Measurements from ENCODE around the gene TCF19.
"Not testable (repeated sequence)": the region's sequence is repeated elsewhere in the genome, so short reads cannot be mapped to it uniquely, and the experiment has no call there.

The TCF19 gene

DNA sequence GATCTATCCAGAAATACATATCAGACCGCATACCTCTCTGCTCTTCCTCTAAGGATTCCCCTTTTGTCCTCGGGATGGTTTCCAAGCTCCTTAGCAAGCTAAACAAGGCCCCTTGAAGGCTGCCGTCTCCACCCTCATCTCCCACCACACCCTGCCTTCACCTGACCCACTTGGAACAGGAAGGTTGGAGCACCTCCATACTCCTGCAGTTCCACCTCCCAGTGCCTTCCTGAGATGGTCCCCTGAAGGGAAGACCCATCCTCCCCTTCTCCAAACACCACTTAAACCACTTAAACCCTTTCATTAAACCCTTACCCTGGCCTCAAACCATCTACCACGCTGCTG, 20.6 kb downstream of the TCF19 start:
- no peak for DNase-seq (ENCODE audit: low read depth in 3 of 3, low spot score in 1 of 3)

- no peak for DNase-seq (ENCODE audit: low read depth in 3 of 3, low spot score in 1 of 3)
Observed at GRCh38 chr6:31179896-31180295, 21.5 kb downstream of the TCF19 start.

DNA sequence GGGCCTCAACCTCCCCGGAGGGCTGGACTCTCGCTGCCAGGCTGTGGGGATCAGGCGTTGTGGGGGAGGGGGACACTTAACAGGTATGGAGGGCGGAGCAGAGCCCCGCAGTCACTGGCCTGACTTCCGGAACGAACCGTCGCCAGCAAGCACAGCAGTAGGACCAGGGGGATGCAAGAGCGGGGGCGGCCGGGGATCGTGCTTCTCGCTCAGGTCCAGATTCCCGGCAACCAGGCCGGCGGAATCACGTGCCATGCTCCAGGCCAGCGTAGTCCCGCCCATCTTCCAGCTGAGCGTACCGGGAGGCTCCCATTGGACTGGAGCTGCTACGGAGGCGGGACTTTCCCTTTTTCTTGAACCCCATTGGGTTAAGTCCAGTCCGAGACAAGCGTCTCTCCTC, 22.1 kb downstream of the TCF19 start:
- no peak for DNase-seq (ENCODE audit: low read depth in 3 of 3, low spot score in 1 of 3)

GRCh38 chr6:31183287-31183686, 24.9 kb downstream of the TCF19 start:
- DNase-seq (ENCODE audit: low read depth in 3 of 3, low spot score in 1 of 3) = not testable (repeated sequence)

DNA sequence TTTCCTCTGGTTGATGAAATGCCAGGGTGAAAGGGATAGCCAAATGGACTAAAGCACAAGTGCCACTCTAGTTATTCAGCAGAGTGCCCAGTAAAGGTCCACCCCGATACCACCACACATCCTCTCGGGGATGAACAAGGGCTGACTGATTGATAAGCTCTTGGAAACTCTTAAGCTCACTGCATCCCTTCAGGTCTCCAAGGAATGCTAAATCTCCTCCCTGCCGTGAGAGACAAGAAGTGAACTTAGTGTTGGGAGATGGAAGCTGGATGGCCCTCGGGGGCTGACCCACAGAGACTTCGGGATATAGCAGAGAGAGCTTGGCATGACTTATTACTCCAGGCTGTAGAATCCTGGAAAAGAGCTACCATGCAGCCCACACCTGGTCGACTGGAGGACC, 25.5 kb downstream of the TCF19 start:
- DNase-seq (ENCODE audit: low read depth in 3 of 3, low spot score in 1 of 3) = not testable (repeated sequence)

GRCh38 chr6:31185695-31186051, 27.3 kb downstream of the TCF19 start:
- not testable (repeated sequence) for DNase-seq (ENCODE audit: low read depth in 3 of 3, low spot score in 1 of 3)

DNA sequence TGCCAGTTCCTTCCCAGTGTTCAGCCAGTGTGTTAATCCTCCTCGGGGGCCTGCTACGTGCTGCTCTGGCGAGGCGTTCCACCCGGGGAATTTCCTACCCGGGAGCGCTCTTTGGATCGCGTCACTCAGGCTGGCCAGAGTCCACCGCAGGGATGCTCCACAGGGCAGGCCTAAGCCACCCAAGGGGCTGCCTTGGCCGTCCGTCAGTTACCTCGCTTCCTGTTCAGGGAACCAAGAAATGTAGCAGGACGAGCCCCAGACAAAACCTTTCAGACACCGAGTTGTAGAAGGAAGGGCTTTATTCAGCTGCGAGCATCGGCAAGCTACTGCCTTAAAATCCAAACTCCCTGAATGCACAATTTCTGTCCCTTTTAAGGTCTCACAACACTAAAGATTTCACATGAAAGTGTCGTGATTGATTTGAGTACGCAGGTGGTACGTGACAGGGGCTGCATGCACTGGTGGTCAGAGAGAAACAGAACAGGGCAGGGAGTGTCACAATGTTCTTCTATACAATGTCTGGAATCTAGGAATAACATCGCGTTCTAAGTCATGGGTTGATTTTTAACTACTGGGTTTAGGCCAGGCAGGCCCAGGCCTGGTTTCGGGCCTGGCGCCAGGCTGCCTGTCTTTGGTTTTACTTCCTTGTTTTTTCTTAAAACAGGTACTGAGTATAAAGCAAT, 27.8 kb downstream of the TCF19 start:
- DNase-seq (ENCODE audit: low read depth in 3 of 3, low spot score in 1 of 3) = no peak

DNA sequence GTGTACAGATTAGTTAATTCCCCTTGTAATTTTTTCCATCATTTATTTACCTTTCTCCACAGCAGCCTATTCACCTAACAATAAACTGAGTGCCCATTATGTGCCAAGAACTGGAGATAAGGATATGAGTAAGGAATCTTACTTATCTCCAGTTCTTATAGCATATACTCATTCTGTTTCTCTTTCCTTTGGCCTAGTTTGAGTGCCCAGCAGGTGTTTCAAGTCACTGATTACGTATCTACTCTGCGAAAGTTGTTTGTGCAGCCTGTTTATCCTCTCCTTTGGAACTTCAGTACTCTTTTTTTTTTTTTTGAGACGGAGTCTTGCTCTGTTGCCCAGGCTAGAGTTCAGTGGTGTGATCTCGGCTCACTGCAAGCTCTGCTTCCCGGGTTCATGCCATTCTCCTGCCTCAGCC, 29.4 kb downstream of the TCF19 start:
- no peak for DNase-seq (ENCODE audit: low read depth in 3 of 3, low spot score in 1 of 3)

- DNase-seq (ENCODE audit: low read depth in 3 of 3, low spot score in 1 of 3) = not testable (repeated sequence)
Observed at GRCh38 chr6:31189223-31189622, 30.8 kb downstream of the TCF19 start.

- DNase-seq (ENCODE audit: low read depth in 3 of 3, low spot score in 1 of 3) = no peak
Observed at GRCh38 chr6:31190488-31190887, 32.1 kb downstream of the TCF19 start.

DNA sequence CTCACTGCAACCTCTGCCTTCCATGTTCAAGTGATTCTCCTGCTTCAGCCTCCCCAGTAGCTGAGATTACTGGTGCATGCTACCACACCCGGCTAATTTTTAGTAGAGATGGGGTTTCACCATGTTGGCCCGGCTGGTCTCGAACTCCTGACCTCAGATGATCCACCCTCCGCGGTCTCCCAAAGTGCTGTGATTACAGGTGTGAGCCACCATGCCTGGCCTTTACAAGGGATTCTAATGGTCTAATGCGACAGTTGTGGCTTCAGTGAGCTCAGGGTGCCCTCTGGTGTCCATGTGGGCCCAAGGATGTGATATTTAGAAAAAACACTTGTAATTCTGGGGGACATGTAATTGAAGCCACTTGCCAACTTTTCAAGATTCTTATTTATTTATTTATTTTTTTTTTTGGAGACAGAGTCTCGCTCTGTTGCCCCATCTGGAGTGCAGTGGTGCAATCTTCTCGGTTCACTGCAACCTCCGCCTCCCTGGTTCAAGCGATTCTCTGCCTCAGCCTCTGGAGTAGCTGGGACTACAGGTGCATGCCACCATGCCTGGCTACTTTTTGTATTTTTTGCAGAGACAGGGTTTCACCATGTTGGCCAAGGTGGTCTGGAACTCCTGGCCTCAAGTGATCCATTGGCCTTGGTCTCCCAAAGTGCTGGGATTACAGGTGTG, 34.2 kb downstream of the TCF19 start:
- not testable (repeated sequence) for DNase-seq (ENCODE audit: low read depth in 3 of 3, low spot score in 1 of 3)

GRCh38 chr6:31193206-31193605, 34.8 kb downstream of the TCF19 start:
- no peak for DNase-seq (ENCODE audit: low read depth in 3 of 3, low spot score in 1 of 3)

DNA sequence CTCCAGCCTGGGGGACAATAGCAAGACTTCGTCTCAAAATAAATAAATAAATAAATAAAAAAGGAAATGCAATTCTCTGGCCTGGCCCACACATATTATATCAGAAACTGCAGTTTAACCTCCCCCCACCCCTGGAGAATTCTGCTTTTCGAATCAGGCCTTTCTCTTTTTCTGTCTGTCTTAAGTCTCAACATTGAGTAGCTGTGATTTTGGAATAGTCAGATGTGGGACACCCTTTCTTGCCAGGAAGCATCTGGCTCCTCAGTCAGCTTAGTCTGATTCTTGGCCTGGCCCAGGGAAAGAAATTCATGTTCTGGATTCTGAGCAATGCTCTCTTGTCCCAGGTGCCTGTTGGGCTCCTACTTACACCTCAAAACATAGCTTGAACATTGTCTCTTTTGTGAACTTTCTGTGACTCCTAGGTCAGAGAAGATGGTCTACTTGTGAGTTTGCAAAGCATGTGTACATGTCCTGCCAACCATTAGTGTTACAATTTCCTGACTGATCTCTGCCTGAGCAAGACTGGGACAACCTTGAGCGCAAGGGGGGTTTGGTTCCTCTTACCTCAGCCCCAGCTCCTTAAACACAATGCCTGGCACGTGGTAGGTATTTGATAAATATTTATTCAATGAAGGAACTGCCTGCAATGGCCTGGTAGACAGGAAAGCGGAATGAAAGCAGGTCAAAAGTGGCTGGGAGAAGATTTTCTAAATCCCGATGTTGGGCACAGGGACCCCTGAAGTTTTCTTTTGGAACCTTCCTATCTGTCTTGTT, 35.9 kb downstream of the TCF19 start:
- DNase-seq (ENCODE audit: low read depth in 3 of 3, low spot score in 1 of 3) = no peak

DNA sequence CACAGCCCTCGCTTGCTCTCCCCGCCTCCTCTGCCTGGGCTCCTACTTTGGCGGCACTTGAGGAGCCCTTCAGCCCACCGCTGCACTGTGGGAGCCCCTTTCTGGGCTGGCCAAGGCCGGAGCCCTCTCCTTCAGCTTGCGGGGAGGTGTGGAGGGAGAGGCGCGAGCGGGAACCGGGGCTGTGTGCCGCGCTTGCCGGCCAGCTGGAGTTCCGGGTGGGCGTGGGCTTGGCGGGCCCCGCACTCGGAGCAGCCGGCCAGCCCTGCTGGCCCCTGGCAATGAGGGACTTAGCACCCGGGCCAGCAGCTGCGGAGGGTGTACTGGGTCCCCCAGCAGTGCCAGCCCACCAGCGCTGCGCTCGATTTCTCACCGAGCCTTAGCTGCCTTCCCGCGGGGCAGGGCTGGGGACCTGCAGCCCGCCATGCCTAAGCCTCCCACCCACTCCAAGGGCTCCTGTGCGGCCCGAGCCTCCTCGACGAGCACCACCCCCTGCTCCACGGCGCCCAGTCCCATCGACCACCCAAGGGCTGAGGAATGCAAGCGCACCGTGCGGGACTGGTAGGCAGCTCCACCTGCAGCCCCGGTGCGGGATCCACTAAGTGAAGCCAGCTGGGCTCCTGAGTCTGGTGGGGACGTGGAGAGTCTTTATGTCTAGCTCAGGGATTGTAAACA, 37.1 kb downstream of the TCF19 start:
- not testable (repeated sequence) for DNase-seq (ENCODE audit: low read depth in 3 of 3, low spot score in 1 of 3)

GRCh38 chr6:31196251-31197022, 38.0 kb downstream of the TCF19 start:
- DNase-seq (ENCODE audit: low read depth in 3 of 3, low spot score in 1 of 3) = not testable (repeated sequence)

GRCh38 chr6:31197559-31198305, 39.3 kb downstream of the TCF19 start:
- DNase-seq (ENCODE audit: low read depth in 3 of 3, low spot score in 1 of 3) = peak; percentile 76 to 91 (median 91)

DNA sequence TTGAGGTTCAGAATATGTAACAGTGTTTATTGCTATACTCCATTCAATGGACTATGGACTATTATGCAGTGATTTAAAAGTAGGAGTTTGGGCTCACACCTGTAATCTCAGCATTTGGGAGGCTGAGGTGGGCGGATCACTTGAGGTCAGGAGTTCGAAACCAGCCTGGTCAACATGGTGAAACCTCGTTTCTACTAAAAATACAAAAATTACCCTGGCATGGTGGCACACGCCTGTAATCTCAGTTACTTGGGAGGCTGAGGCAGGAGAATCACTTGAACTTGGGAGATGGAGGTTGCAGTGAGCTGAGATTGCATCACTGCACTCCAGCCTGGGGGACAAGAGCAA, 40.7 kb downstream of the TCF19 start:
- DNase-seq (ENCODE audit: low read depth in 3 of 3, low spot score in 1 of 3) = not testable (repeated sequence)

DNA sequence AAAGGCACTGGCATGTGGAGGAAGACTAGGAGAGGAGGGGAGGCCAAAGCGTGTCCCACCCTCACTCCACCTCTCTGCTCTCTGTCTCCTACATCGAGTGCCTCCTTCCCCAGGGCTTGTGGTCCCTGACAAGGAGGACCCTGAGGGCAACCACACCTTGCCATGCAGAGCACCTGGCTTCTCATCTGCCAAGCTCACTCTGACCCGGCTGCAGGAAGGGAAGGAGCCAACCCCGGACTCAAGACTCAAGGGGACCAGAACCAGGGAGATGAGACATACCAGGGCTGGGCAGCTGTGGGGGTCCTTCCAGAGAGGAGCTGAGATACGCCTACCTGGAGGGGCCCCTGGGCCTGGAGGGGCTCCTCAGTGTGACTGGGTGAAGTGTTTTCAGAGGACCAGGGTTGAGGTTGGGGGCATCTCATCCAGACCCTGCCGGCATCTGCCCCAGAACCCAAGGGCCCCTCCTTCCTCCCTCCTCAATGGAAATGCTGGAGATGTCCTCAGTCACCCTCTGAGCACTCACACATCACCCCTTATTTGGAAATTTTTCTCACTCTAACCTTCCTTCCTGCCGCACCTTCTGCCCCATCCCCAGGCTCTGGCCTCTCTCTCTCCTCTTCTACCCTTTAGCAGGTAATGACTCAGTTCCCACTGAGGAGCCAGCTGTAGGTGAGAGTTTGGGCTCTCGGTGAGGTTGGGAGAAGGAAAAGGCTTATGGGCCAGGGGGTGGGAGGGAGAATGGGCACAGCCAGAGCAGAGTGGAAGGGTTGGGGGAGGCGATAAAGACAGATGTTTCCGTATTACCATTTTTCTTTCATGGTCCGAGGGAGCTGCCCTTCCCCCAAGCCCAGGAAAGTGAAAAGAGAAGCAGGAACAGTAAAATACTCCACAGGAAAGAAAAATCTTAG, 44.1 kb downstream of the TCF19 start:
- DNase-seq (ENCODE audit: low read depth in 3 of 3, low spot score in 1 of 3) = no peak

GRCh38 chr6:31203345-31203979, 45.1 kb downstream of the TCF19 start:
- DNase-seq (ENCODE audit: low read depth in 3 of 3, low spot score in 1 of 3) = no peak
